ENCODE data around the gene ZDHHC12.

ZDHHC12 gene

GRCh38 chr9:128685636-128686489, 38.1 kb downstream of the ZDHHC12 start:
- FAIRE-seq = no peak

DNA sequence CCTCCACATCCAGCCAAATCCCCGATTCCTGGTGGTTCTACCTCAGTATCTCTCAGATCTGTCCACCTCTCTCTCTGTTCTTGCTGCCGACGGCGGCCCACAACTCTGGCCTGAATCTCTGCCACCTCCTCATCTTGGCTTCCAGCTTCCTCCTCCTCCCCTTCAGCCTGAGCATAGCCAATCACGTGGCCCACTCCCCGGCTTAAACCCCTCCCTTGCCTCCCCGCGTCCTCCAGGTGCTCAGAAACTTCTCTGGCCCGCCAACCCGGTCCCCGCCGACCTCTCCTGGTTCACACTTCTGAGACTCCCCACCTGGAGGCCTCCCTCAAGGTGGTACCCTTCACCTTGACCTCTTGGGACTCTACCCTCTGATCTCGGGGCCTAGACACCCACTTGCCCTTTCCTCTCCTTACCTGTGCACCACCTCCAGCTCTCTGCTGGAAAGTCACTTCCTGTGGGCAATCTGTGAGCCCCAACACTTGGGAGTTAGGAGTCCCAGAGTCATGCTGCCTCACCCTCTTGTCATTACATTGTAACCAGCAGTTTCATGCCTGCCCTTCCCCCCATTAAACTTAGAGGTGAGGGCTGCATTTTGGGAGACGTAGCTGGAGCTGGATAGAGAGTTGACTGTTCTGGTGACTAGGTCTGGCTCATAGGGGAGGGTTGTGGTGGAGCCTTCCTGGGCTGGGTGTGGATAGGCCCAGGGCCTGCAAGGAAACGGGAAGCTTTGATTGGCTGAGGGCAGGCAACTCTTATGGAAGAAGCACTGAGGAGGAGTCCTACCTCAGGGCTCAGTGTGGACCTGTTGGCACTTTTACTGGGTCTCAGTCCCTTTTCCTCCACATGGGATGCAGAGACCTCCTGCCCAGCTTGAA, 39.4 kb downstream of the ZDHHC12 start:
- FAIRE-seq = no peak

DNA sequence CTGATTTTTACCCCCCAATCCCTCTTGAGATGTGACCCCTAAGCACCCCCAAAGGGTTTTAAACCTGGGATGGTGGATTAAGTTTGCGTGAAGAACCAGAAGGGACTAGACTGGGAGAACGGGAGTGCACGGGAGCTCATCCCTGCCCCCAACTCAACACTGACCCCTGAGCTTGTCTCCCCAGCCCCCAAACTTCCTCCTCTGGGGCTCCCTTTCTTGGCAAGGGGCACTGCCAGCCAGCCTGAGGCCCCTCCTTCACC, 39.9 kb downstream of the ZDHHC12 start:
- no peak for FAIRE-seq

DNA sequence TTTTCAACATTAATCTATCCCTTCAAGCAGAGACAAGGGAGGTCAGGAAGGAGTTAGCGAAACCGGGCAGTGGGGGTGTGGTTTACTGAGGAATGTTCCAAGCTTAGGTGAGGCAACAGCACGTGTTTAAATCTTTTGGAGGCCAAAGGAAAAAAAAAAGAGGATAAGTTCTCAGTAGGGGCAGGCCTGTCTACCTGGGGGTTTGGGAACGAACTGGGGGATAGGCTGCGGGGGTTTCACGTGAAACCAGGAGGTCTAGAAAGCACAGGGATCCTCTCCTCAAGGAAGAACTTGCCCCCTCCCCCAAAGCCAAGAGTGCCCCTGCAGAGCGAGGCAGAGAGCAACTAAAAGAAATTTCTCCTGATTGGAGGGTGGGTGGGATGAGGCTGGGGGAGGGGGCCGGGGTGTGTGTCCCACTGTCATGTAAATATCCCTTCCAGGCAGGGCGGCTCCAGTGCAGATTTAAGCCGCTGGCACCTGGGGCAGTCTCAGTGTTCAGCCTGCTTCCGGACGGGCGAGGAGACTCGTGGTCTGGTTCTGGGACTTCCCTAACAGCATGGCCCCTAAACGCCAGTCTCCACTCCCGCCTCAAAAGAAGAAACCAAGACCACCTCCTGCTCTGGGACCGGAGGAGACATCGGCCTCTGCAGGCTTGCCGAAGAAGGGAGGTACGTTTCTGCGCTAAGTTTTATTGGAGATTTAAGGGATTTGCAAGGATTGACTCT, 40.4 kb downstream of the ZDHHC12 start:
- FAIRE-seq = no peak

GRCh38 chr9:128677794-128678193, 46.1 kb downstream of the ZDHHC12 start:
- FAIRE-seq = no peak

DNA sequence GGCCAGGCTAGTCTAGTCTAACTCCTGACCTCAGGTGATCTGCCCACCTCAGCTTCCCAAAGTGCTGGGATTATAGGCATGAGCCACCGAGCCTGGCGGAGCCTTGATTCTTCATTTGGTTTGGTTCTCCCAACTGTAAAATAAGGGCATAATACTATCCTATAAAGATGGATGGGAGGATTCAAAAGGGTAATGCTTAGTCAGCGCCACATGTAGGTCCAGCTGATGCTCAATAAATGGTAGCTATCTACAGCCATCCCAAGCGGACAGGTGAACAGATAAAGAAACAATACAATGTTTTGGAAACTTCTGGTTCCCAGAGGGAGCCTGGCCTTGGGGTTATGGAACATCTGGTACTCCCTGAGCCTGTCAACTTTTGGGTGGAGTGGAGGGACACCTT, 48.5 kb downstream of the ZDHHC12 start:
- no peak for FAIRE-seq
